DMS79 treated with DMSO at 0.1 percent for 48 hours (cell line): ENCODE measurements around the gene HOXB7.

Experiments
- DNase-seq: peaks from one replicate; lab custom pipeline; 2025; lab: John Stamatoyannopoulos, UW

HOXB7 gene

DNA sequence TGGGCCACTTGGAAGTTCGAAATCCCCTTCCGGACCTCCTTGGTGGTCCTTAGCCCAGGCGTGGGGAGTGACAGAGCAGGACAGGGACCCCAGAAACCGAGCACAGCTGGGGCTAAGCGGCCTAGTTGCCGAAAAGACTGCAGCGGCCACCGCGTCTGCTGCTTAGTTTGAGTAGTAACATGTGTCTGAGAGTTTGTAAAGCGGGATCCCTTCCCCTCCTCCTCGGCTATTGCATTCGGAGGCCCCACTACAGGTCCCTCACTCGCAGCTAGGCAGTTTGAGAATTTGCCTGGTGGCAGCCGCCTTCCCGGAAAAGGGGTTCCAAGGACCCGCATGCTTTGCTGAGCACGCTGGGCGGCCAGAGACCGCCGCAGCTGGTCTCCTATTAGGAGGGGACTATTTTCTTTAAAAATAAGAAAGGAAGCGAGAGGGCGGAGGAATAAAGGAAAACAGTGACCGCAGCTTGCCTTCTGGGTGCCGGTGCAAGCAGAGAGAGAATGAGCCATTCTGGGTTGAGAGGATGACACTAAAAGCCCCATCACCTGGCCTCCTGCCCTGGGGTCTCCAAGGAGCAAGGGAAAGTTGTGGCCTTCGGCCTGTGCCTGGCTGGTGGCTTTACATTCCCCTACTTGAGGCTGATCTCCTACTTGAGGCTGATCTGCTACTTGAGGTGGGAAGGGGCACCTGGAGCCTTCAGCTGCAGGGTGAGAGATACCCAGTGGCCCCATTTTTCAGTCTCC is 16.1 kb downstream of the HOXB7 start:
- DNase-seq, result no peak

- peak; percentile 85 for DNase-seq
Measured at GRCh38 chr17:48593840-48594537, 16.8 kb downstream of the HOXB7 start.

DNA sequence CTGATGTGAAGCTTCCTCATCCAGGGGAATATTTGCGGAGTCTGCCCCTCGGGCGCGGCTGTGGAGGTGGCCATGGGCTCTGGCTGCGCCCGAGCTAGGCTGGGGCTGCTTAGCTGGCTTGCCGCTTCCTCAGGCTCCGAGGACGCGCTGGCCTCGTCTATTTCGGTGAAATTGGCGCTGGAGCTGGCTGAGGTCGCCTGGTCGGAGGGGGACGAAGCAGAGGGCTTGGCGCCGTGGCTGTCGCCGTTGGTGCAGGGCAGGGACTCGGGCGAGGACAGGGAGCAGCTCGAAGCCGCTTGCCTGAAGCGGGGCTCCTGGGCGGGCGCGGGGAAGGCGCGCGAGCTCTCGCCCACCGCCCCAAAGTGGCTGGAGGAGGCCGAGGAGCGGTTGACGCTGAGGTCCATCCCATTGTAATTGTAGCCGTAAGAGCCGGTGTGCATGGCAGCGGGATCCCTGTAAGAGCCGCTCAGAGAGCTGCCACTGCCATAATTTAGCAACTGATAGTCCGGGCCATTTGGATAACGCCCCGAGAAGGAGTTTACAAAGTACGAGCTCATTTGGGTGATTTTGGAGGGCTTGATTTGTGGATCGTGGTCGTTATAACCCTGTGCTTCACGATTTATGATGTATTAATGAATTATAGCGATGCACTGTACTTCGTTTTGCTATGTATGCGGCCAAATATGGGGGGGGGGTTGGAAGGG is 17.5 kb downstream of the HOXB7 start, which contains the start of gene HOXB5:
Gene HOXB5, minus strand, starts transcription at position 654 of the 704 bp plus-strand sequence. Its CDS starts 97 bp downstream, at position 557.
- peak; percentile 52 for DNase-seq

- peak; percentile 46 for DNase-seq
Measured at GRCh38 chr17:48592577-48592976, 18.2 kb downstream of the HOXB7 start.

DNA sequence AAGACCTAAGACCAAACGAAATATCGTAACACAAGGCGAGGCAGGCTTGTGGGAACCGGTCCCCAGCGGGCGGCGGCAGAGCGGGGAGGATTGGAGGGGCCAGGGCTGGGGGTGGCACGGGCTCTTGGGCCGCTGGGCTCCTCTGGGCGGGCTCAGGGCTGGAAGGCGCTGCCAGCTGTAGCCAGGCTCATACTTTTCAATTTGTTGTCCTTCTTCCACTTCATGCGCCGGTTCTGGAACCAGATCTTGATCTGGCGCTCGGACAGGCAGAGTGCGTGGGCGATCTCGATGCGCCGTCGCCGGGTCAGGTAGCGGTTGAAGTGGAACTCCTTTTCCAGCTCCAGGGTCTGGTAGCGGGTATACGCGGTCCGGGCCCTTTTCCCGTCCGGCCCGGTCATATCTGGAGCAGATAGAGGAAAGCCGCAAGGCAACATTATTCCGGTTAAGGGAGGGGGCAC is 18.7 kb downstream of the HOXB7 start:
- DNase-seq, result no peak

- no peak for DNase-seq
Measured at GRCh38 chr17:48591255-48592056, 19.4 kb downstream of the HOXB7 start.

DNA sequence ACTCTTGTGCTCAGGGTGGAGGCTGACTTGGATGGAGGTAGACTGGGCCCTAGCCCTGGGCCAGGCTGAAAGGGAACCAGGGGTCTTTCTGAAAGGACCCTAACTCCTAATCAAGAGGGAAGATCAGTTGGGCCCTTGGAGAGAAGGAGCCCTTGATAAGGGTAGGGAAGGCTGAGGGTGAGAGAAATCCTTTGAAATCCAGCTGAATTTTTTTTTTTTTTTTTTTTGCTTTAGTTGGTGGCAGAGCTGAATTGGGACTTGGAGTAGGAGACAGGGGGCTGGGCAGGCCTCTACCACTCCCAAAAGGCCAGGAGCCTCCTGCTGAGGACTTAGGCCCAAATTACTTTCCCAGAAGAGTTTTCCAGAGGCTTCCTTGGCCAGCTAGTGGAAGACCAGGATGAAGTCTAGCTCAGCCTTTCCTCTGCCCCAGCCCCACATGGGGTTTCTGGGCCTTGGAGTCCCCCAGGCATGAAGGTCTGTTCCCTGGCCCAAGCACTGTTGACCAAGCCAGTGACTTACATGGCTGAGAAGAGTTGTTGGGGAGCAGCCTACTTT is 20.1 kb downstream of the HOXB7 start:
- DNase-seq, result no peak

DNA sequence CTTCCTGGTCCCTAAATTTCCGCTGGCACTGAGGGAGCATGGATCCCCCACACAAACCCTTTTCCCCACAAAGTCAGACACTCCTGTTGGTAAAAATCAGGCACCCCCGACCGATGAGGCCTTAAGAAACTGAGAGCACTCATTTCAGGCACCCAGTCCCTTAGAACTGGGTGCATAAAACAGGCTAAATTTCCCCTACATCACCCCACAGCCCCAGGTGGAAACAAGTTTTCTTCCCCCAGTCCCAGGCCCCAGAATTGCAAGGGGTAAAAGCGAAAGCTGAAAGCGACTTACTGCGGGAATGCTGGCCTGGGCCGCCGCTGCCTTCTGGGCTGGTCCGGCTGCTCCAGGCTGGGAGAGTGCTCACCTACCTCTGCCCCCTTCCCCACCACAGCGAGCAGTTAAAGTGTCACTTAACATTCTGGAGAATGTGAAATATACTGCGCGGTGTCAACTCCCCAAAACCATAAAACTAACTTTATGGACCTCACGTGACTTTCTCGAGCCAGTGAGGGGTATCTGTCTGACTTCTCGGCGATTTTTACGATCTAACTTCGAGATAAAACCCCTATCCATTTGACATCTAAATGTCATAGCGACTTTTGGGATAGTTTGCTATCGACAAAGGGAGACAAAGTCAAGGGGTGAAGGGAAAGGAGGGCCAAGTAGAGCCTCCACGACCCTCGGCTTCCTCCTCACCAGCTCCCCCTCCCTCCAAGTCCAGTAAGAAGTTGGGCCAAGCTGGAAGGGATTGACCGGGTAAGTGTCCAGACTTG is 20.8 kb downstream of the HOXB7 start, which contains the start of gene HOXB3:
Gene HOXB3, minus strand, starts transcription at position 411 of the 776 bp plus-strand sequence. CDS start 37,767 bp downstream, outside the sequence.
- no peak for DNase-seq

- DNase-seq, result no peak
Measured at GRCh38 chr17:48589060-48589830, 21.6 kb downstream of the HOXB7 start.

- no peak for DNase-seq
Measured at GRCh38 chr17:48588528-48588927, 22.3 kb downstream of the HOXB7 start.

DNA sequence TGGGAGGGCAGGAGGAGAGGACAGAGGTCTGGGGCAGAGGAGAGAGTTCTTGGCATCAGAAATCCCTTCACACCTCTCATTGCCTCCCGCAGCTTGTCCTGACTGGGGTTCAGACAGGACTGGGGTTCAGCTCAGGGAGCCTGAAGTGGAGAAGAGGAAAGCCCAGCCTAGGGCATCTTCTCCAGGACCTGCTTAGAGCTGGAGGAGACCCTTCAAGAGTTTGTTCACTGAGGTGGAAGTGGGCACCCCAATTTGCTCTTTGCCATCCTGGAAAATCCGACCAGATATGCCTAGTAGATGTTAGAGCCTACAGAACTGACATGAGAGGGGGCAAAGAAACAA is 22.8 kb downstream of the HOXB7 start:
- DNase-seq, result no peak

- DNase-seq, result peak; percentile 48
Measured at GRCh38 chr17:48587276-48588073, 23.3 kb downstream of the HOXB7 start.

GRCh38 chr17:48586355-48587258 is 24.2 kb downstream of the HOXB7 start:
- peak; percentile 68 for DNase-seq

DNA sequence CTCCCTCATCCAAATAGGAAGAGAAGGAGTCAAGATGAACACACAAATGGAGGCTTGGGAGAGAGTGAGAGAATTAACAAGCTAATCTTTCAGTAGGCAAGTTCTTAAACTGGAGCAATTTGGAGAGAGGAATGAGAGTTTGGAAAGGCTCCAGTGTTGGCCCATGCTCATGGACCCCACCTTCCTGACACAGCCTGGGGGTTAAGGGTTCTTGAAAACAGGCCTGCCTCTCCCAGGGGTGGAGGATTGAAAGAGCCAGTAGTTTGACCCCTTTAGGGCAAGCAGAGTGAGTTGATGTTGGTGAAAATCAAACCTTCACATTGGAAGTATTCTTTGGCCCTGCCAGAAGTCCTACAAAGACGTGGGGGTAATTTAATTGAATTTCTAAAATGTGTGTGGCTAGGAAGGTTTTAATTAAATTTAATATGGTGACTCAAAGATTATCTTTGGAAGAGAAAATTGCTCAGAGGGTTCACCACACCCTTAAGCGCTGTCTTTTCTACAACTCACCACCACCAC is 26.5 kb downstream of the HOXB7 start:
- DNase-seq, result no peak

DNA sequence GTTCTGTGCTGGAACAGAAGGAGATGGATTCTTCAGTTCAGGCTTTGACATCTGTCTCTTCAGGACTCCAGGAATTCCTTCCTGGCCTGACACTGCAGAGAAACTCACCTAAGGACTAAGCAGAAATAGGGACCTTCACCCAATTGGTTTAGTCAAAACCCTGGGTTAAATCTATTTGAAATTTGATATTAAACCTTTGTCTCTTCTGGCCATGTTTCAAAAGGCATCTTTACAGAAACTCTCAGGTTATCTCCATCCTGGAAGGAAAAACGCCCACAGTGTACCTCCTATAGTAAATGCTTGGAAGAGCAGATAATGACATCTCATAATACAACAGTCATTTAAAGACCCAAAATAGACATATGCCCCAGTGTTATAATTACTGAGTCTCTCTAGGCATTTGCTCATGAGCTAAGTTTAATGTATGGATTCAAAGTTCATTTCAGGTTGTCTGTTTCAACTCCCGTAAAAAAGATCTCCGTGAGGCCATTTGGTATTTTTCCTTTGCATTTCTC is 27.1 kb downstream of the HOXB7 start:
- DNase-seq, result no peak

DNA sequence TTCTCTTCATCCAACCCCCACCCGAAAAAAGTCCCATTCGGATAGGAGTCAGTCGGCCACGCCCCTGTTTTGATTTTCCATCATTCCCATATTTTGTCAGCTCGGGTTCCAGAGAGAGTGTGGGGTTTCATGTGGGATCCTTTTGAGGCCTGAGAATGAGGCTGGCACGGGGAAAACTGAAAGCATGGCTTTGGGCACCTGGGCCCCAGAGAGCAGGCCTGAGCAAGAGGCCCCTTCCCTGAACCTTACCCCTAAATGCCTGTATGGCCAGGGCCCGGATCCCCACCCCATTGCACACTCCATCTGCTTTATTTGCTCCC is 28.1 kb downstream of the HOXB7 start:
- no peak for DNase-seq

- DNase-seq, result peak; percentile 22
Measured at GRCh38 chr17:48579760-48580554, 30.9 kb downstream of the HOXB7 start.
